NOMO-1 treated with DMSO at 0.1 percent for 48 hours (cell line): Measurements from ENCODE around the gene RAB9B.
"Not testable (repeated sequence)": the region's sequence is repeated elsewhere in the genome, so short reads cannot be mapped to it uniquely, and the experiment has no call there.

Experiments
- DNase-seq: peaks from one replicate; lab custom pipeline; 2025; ENCODE audit not compliant: unreplicated experiment; lab: John Stamatoyannopoulos, UW

RAB9B gene

DNA sequence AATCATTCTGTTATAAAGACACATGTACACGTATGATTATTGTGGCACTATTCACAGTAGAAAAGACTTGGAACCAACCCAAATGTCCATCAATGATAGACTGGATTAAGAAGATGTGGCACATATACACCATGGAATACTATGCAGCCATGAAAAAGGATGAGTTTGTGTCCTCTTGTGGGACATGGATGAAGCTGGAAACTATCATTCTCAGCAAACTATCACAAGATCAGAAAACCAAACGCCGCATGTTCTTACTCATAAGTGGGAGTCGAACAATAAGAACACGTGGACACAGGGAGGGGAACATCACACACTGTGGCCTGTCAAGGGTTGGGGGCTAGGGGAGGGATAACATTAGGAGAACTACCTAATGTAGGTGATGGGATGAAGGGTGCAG, 15.0 kb downstream of the RAB9B start:
- DNase-seq, result not testable (repeated sequence)

GRCh38 chrX:103811858-103812257, 20.2 kb downstream of the RAB9B start:
- no peak for DNase-seq

DNA sequence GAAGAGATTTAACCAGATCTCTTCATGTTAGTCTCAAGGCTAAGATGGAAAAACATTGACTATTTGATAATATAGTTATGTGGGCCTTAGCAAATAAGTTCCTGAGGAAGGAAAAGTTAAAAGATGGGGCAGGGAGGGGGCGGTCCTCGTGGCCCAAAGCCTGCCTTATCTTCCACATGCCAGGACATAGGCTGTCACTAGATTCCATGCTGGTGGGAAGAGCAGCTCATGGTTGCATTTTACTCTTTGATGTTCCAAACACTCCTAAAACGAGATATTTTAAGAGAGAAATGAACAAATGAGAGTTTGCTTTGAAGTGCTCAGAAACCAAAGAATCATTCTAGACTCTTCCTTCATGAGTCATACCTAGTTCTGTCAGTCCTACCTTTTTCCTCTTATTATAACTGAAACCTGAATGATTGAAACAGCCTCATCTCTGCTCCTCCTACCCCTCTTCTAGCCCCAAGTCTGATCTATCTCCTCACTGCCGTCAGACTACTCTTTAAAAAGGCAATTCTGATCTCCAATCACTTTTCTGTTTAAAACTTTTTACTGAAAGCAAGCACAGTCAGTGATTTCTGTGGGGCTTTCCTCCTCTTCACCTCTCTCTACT, 25.1 kb downstream of the RAB9B start:
- DNase-seq, result no peak

DNA sequence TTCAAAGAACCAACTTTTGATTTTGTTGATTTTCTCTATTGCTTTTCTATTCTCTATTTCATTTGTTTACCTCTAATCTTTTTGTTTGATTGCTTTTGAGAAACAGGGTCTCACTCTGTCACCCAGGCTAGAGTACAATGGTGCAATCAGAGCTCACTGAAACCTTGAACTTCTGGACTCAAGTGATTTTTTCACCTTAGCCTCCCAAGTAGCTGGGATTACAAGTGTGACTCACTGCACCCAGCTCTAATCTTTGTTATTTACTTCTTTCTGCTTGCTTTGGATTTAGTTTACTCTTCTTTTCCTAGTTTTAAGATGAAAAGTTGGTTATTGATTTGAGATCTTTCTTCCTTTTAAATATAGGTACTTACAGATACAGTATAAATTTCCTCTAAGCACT, 26.2 kb downstream of the RAB9B start:
- no peak for DNase-seq

GRCh38 chrX:103800318-103800717, 31.7 kb downstream of the RAB9B start:
- DNase-seq, result no peak

- DNase-seq, result no peak
These were observed 34.4 kb downstream of the RAB9B start for GRCh38 chrX:103797691-103798090.

GRCh38 chrX:103794119-103794518, 37.9 kb downstream of the RAB9B start:
- no peak for DNase-seq

DNA sequence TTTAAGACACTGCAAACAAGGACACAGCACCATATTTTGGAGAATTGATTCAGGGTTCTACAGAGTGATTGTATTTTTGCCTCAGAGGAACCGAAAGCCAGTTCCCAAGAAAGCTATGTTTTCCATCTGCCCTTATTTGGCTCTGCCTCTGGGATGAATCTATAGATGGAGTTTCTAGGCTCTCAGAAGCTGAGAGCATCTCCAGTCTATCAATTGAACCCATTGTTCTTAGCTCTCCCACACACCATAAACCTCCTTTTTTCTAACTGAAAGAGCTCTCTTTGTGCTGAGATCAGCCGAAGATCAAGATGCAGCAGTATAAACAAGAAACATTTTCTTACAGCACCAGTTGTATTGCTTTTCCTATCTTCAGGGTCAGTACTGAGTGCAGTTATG, 38.5 kb downstream of the RAB9B start:
- DNase-seq, result no peak

DNA sequence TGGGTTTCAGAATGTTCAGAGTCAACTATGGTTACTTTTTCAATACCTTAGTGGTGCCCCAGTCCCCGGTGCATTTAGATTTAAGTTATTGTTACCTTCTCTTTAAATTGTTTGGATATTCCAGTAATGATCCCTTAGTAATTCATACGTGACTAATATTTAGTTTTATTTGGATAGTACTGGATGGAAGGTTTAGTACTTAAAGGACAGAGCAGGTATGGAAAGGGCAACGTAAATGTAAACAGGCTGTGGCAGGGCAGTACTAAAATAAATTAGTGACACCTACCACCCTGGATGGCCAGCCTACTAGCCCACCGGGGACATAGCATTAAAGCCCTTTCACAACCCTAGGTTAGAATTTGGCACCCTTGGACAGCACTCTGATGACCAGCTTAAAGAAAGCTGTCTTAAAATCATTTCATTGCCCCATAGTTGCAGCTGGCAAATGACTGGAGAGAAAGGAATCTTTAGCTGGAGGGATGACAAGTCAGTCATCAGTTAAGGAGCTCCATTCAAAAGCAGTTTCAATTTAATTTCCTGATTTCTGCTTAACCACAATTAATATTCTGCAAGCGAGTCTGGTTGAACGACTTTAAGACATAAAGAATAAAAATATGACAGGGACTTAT, 39.0 kb downstream of the RAB9B start:
- DNase-seq, result no peak

DNA sequence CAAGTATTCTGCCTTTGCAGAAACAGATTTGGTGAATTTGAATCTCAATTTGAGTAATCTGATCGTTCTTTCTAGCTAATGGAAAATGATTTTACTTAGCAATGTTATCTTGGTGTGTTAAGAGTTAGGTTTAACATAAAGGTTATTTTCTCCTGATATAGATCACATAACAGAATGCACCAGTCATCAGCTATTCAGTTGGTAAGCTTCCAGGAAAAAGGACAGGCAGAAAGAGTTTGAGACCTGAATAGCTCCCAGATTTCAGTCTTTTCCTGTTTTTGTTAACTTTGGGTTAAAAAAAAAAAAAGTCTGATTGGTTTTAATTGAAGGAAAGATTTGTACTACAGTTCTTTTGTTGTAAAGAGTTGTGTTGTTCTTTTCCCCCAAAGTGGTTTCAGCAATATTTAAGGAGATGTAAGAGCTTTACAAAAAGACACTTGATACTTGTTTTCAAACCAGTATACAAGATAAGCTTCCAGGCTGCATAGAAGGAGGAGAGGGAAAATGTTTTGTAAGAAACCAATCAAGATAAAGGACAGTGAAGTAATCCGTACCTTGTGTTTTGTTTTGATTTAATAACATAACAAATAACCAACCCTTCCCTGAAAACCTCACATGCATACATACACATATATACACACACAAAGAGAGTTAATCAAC, 40.1 kb downstream of the RAB9B start:
- no peak for DNase-seq

DNA sequence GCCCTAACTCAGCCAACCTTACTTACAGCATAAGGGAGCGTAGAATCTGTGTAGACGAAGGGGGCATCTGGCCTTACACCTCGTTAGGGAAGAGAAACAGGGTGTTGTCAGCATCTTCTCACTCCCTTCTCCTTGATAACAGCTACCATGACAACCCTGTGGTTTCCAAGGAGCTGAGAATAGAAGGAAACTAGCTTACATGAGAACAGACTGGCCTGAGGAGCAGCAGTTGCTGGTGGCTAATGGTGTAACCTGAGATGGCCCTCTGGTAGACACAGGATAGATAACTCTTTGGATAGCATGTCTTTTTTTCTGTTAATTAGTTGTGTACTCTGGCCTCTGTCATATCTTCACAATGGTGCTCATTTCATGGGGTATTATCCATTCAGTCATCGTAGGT, 40.8 kb downstream of the RAB9B start:
- no peak for DNase-seq

- peak; percentile 89 for DNase-seq
These were observed 43.1 kb downstream of the RAB9B start for GRCh38 chrX:103789004-103789403.

DNA sequence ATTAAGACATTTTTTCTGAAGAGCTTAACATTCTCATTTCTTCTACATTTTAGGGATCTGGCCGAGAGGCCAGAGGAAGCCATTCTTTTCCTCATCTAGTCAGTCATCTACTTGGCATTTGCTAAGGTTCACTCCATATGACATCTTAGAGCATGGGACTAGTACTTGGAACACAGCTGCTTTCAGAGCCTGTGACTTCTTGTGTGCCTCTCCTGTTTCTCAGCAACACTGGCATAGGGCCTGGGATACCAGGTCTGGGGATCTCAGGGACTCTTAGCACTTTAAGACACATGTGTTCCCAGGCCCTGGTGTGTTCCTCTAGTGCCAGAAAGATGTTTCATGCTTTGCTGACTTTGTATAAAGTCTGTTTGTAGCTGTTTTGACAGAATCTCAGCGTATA, 48.1 kb downstream of the RAB9B start:
- no peak for DNase-seq

DNA sequence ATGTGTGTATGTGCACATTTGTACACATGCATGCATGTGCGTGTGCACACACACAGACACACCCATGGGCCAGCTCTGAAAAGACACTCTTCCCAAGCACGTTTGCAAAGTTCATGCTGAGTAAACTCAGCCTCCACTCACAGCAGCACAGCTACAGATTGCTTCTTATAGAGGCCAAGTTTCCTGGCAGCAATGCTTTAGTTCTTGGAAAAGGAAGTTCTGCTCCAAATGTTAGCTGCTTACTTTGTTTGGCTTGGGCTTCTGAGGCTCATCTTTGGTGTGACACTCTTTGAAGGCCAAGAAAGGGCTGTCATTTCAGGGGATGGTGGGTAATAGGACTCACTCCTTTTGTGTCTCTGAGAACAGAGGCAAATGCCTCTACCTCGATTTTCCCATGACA, 48.9 kb downstream of the RAB9B start:
- no peak for DNase-seq

DNA sequence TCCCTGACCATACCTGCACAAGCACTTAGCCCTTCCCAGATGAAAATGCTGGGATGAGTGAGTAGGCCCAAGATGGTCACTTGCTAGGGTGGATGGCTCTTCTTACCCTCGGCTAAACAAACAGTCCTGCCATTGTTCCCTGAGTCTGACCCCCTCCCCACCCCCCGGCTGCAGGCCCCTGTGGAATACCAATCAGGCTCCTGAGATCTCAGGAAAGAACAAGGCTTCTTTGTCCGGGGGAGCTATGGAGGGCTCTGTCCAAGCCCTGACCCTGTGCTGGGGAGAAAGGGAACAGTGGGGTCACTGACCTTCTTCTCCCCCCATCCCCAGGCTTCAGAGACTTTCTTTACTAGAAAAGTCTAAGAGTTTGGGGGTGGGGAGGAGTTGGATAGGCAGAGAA, 49.4 kb downstream of the RAB9B start:
- no peak for DNase-seq

GRCh38 chrX:103781706-103782105, 50.4 kb downstream of the RAB9B start:
- DNase-seq, result no peak

DNA sequence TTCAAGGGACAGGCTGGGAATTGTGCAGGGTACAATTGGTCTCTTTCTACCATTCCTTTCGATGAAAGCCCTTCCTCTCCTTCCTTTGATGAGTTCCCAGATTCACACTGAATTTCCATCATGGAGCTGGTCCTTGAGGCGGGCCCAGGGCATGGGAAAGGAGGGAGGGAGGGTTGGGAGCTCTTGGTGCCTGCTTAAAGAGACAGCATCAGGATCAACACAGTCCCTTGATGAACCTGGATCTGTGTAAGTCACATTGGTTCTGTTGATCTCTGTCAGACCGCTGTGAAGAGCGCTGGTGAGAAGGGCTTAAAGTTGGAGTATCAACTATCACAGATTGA, 51.0 kb downstream of the RAB9B start:
- DNase-seq, result no peak

DNA sequence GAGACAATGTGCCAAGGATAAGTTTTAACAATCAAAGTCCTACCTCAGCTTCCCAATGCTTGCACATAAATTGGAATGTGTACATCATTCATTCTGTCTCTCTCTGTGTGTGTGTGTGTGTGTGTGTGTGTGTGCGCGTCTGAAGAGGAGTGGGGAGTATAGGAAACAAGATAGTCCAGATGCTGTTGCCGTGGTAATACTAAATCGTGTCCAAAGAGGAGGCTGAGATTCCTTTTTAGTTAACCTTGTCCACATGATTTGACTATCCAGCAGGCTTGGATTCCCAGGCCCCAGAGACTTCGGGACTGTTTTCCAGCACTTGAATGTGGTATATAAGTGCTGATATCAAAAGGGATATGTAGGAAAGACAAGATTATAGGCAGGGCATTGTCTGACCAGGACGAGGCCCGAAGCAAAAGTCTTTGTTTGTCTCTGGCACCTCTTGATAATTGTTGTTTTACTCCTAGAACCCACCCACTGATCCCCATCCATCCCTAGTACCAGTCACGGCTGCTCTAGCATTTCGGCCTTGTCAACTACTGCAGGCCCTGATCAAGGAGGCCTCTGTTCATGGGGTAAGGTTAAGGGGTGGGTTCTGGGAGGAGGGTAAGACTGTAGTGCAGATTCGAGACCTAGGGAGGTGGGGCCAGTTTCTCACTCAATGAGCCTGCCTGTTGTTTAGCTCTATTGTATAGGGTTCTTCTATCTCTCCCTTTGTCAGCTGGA, 51.6 kb downstream of the RAB9B start:
- no peak for DNase-seq

GRCh38 chrX:103779141-103779789, 52.8 kb downstream of the RAB9B start:
- DNase-seq, result no peak

DNA sequence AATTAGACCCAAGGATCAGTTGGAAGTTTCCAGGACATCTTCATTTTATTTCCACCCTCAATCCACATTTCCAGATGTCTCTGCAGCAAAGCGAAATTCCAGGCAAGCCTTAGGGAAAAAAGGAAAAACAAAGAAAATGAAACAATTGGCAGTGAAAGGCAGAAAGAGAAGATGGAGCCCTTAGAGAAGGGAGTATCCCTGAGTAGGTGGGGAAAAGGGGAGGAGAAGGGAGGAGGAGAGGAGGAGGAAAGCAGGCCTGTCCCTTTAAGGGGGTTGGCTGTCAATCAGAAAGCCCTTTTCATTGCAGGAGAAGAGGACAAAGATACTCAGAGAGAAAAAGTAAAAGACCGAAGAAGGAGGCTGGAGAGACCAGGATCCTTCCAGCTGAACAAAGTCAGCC, 55.5 kb downstream of the RAB9B start, which contains the start of gene PLP1:
Gene PLP1 (plus strand): TSS at position 295 of the 400 bp plus-strand sequence. CDS start 156 bp downstream, outside the sequence.
- DNase-seq, result no peak

GRCh38 chrX:103774070-103774642, 57.9 kb downstream of the RAB9B start:
- no peak for DNase-seq
